Measurements from ENCODE around the gene XPO4. TPM values are rescaled to one million over a fixed set of nuclear protein-coding genes. Genes with fewer than 3 reads are reported as not detected.

XPO4 gene
- polyA plus RNA-seq, 3 donors, result 17.5 to 19.2 (median 19.1) TPM

DNA sequence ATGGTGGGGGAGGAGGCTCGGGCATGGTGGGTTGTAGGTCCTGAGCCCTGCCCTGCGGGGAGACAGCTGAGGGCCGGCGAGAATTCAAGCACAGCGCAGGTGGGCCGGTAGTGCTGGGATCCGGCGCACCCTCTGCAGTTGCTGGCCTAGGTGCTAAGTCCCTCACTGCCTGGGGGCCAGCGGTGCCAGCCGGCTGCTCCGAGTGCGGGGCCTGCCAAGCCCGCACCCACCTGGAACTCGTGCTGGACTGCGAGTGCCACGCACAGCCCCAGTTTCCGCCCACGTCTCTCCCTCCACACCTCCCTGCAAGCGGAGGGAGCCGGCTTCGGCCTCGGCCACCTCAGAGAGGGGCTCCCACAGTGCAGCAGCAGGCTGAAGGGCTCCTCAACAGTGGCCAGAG, 162.5 kb downstream of the XPO4 start:
- DNase-seq (ENCODE audit: low read depth in 3 of 3, low spot score in 2 of 3), result no peak

DNA sequence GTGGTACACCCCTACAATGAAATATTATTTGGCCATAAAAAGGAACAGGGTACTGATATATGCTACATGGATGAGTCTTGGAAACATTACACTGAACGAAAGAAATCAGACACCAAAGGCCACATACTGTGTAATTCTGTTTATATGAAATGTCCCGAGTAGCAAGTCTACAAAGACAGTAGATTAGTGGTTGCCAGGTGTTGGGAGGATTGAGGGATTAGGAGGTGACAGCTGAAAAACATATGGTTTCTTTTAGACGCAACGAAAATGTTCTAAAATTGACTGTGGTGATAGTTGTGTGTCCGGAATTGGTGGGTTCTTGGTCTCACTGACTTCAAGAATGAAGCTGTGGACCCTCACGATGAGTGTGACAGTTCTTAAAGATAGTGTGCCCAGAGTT, 163.9 kb downstream of the XPO4 start:
- no peak for DNase-seq (ENCODE audit: low read depth in 3 of 3, low spot score in 2 of 3)

DNA sequence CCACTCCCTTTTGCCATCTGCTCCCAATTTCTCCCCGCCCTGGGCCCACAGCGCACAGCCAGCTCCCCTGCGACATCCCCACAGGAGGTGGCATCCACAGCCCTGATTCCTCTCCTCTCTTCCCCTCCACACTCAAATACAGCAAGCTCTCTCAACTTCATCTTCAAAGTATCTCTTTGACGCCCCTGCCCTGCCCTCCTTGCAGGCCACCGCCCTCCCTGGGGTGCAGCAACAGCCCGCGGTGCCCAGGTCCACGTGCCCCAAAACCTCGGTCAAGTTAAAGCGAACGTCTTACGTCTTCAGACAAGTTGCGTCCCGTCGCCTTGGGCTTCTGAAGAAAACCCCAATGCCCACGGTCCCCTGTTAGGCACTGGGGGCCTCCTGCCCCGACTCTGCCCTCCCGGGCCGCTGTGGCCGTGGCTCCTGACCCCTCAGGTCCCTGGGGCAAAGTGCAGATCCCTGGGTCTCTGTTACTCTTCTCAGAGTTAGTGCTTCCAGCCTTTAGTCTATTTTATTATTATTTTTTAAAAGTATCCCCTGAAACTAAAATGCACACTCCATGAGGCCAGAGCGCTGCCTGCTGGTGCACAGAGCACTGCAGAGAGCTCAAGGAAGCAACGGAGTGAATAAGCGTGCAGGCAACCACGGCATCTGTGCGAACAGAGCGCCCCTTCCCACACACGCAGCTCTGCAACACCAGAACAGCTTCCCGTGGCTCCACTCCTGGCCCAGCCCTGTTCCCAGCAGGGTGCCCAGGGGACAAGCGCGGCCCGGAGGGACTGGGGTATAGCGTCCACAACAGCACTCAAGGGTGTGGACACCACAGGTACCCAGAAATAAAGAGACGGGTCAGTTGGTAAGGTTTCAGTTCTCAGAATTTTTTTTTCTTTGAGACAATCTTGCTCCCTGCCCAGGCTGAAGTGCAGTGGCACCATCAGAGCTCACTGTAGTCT, 172.6 kb downstream of the XPO4 start:
- DNase-seq (ENCODE audit: low read depth in 3 of 3, low spot score in 2 of 3), result no peak

DNA sequence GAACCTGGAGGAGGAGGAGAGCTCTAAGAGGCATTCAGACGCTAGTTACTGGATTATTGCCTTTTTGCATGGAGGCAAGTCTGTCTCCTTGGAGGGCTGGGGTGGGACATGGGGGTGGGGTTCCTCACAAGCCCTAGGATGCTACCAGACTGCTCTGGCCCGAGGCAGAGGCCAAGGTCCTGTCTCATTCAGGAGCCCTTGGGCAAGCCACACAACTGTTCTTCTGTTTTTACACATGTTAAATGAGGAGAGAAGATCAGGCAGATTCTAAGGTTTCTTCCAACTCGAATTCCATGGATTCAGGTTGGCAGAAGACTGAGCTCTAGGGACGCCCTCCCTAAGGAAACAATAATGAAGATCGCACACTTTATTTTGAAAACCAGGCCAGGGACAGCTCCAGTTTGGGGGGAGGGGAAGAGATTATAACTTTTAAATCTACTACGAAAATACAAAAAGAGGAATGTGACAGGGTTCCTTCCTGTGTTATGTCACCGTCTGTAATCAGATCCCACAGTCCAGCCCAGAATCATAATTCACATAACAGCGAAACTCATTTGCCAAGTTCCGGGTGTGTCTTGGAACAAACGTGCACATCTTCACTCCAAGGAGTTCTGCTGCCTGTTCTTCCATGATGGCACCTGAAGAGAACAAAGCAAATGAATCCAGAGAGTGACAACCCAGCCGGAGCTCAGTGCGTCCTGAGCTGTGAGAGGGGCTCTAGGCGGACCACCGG, 173.8 kb downstream of the XPO4 start:
- no peak for DNase-seq (ENCODE audit: low read depth in 3 of 3, low spot score in 2 of 3)

DNA sequence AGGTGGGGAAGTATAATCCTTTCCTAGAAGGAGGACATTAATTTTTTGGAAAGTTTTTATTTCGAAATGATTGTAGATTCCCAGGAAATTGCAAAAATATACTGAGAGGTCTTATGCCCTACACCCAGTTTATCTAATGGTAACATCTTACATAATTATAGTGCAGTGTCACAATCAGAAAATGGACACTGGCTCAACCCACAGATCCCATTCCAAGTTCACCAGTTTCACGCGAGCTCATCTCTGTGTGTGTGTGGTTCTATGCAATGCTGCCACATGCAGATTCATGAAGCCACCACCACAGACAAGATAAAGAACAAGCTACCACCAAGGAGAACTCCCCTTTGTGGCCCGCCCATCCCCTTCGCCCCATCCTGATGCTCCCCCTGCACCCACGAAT, 174.7 kb downstream of the XPO4 start:
- DNase-seq (ENCODE audit: low read depth in 3 of 3, low spot score in 2 of 3), result no peak

Other genes starting within 250 kb of the XPO4 start
- gene IL17D, start 199.0 kb downstream of the XPO4 start, polyA plus RNA-seq (ENCODE audit: insufficient read length in 3 of 3), result 1 to 10 TPM; 7.2 to 9.2 (median 8.0) TPM
- 10 to 100 TPM; 17.5 to 19.1 (median 17.7) TPM for gene EEF1AKMT1, start 128.8 kb downstream of the XPO4 start, polyA plus RNA-seq (ENCODE audit: insufficient read length in 3 of 3)
- gene LATS2, start 158.8 kb upstream of the XPO4 start, polyA plus RNA-seq (ENCODE audit: insufficient read length in 3 of 3), result 10 to 100 TPM; 23.4 to 25.7 (median 24.5) TPM
- 100 to 1,000 TPM; 261 to 288 (median 275) TPM for gene SAP18, start 237.4 kb upstream of the XPO4 start, polyA plus RNA-seq (ENCODE audit: insufficient read length in 3 of 3)

All from right renal cortex interstitium (tissue), 3 donors.